Activated CD8-positive, alpha-beta memory T cell treated with anti-CD3 and anti-CD28 coated beads for 36 hours (primary cell): ENCODE measurements around the gene SEC22B. TPM values are rescaled to one million over a fixed set of nuclear protein-coding genes. Genes with fewer than 3 reads are reported as not detected.
"Not testable (repeated sequence)": the region's sequence is repeated elsewhere in the genome, so short reads cannot be mapped to it uniquely, and the experiment has no call there.

Experiments used
- CTCF ChIA-PET: fragments of 350-600 bp; sonication (Branson Sonifier 250); formaldehyde crosslinking; loops from one replicate; lab custom pipeline; 2021; ENCODE audit warnings: antibody characterized with exemption; lab: Charles Lee
- POLR2A ChIA-PET: fragments of 350-600 bp; sonication (Branson Sonifier 250); formaldehyde crosslinking; loops from one replicate; lab custom pipeline; 2021; ENCODE audit warnings: antibody characterized with exemption; lab: Charles Lee
- total RNA-seq, 2 experiments: library from RNA; stranded (reverse); gene quantifications; one replicate each; pipeline ENCODE4 v1.2.3, GENCODE V29; 2021

SEC22B gene
- total RNA-seq, 2 experiments from 2014 or later, result 20.1 to 21.4 TPM

- CTCF ChIA-PET, result not testable (repeated sequence)
Observed at GRCh38 chr1:120149420-120150059, 26.8 kb downstream of the SEC22B start.

GRCh38 chr1:120145806-120146205, 30.5 kb downstream of the SEC22B start:
- CTCF ChIA-PET, POLR2A ChIA-PET: not testable (repeated sequence)

More at GRCh38 chr1:120149420-120150059, 26.8 kb downstream of the SEC22B start:
- POLR2A ChIA-PET, result not testable (repeated sequence)

GRCh38 chr1:120144626-120145025, 31.7 kb downstream of the SEC22B start:
- POLR2A ChIA-PET, CTCF ChIA-PET: not testable (repeated sequence)

- CTCF ChIA-PET, POLR2A ChIA-PET: not testable (repeated sequence)
Observed at GRCh38 chr1:120144169-120144568, 32.2 kb downstream of the SEC22B start.

GRCh38 chr1:120143334-120143733, 33.0 kb downstream of the SEC22B start:
- POLR2A ChIA-PET, CTCF ChIA-PET: not testable (repeated sequence)

DNA sequence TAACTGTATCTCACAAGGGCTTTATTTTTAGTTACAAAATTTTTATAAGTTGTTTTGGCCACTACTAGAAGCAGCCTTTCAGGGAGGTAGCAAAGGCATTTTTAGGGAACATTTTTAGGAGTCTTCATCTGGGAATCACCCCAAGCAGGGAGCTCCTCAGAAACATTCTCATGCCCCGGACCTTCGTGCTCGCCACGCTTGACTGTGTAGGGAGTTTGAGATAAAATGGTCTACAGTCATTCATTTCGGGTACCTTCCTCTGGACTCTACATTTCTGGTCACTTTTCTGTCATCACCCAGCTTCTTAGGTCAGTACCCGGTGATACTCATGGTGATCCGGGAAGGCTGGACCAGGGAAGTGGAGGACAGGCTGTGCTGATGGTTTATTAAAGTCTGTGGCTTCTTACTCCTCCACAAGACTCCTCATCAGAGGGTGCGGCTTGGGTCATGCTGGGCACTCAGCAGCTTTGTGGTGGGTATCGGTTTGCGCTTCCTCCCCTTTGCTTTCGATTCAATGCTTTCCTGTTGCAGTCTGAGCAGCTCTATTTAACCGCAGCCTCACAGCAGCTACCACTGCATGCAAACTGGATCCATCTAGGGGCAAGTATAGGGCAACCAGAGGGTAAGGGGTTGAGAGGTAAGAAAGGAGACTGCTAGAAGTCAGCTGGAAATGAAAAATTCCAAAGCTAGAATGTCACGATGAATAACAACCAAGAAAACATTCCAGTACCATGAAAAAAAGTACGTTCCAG, 33.6 kb downstream of the SEC22B start:
- CTCF ChIA-PET, POLR2A ChIA-PET: not testable (repeated sequence)

- CTCF ChIA-PET, POLR2A ChIA-PET: not testable (repeated sequence)
Observed at GRCh38 chr1:120141865-120142264, 34.5 kb downstream of the SEC22B start.

DNA sequence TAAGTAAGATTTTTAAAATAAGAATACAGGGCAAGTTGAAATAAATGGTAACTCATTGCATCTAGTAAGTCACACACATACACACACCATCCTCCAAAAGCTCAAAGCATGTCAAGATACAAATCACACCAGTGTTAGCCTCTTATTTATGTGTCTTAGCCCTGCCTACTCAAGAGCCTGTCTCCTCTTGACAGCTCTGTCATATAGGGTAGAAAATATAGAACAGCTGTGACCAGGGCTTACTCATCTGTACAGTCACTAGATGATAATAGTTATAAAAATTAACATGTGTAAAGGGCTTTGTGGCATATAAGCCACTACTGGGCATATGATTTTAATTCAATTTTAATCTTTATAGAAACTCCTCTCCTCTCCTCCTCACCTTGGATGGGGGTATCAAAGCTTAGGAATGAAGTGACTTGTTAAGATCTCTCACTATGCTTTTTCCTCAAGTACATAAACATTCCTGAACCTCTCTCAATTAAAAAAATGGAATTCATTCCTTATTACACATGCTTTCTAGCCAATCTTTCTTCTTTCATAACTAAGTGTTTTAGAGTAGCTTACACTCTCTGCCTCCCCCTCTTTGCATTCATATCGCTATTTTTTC, 35.6 kb downstream of the SEC22B start:
- POLR2A ChIA-PET, result not testable (repeated sequence)

DNA sequence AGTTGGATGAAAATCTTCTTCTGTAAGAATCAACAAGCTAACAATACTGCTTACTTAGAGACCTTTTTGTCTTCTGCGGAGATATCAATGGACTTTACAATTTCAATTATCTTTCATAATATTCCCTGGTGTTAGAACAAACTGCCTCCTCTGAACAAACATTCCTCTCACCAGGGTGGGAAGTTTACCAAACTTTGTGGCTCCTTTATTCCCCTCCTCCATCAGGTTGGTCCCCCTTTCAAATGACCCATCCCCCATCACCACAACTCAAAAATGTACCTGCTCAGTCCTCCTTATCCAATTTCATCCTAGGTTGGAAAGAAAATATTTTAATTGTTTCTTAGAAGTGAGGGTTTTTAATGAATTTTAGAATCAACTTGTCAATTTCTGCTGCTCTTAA, 40.2 kb downstream of the SEC22B start:
- POLR2A ChIA-PET, result not testable (repeated sequence)

More for the DNA sequence above, 35.6 kb downstream of the SEC22B start:
- CTCF ChIA-PET, result not testable (repeated sequence)

GRCh38 chr1:120133928-120134325, 42.4 kb downstream of the SEC22B start:
- POLR2A ChIA-PET, CTCF ChIA-PET: not testable (repeated sequence)

More for the DNA sequence above, 40.2 kb downstream of the SEC22B start:
- CTCF ChIA-PET, result not testable (repeated sequence)

GRCh38 chr1:120133228-120133927, 42.9 kb downstream of the SEC22B start:
- CTCF ChIA-PET, result no interaction called here
- POLR2A ChIA-PET, result no interaction called here

DNA sequence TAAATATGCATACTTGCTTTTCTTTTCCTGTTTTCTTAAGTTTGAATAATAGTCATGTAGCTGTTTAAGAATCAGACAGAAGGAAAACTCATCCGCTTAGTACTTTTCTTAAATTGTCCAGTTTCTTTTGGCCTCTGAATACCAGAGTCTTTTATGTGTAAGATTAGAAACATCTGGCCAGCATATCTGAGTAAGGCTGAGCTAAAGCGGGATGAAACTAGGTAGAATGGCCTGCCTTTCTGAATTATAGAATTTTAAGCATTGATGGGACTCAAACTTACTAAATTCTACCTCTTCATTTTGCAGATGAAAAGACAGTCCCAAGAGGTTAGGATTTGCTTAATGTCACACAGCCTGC, 43.9 kb downstream of the SEC22B start:
- POLR2A ChIA-PET, CTCF ChIA-PET: not testable (repeated sequence)

DNA sequence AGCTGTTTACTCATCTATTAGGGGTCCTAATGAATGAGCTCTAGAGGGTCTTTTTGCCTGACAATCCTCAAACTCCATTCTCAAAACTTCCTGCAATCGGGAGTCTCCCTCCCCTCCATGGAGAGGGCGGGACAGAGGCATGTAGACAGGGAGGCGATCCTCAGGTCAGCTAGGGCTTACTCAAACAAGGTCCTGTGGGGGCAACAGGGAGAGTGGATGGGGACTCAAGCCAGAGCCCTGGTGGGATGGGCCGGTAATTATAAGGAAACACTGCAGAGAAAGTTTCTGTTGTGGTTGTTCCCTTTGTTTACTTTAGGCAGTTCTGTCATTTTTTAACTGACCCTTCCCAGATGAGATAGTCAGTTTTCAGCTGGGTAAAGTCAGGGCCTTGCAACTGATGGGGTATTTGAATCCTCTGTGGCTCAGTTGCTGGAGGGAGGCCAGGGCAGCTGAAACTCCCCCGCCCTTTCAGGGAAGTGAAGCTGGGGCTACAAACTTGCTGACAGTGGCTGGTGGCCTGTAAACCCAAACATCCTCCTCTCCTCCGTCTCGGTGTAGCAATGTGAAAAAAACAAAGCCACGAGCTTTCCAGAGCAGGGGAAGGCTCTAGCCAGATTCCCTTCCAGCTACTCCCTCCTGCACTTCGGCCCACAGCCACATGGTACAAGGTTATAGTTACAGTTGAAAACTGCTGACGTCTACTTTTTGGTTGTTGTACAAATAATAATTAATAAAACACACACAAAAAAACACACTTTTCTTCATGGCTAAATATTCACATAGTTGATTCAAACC, 44.5 kb downstream of the SEC22B start:
- POLR2A ChIA-PET, CTCF ChIA-PET: not testable (repeated sequence)

DNA sequence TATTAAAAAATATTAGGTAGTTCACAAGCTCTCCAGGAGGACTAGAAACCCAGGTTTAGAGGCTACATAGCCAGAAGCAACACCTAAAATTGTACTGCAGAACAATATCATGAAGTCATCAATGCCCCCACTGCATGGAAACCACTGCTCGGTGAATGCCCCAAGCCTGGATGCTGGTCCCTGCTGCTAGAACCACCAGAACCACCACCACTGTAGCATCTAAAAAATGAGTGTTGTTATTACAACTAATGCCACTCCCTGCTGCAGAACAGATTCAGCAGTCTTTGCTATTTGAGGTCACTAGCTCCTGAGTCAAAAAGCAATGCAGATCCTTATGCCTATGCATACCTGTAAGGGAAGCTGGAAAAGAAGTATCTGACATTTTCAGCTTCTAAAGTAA, 48.4 kb downstream of the SEC22B start:
- POLR2A ChIA-PET, CTCF ChIA-PET: not testable (repeated sequence)

DNA sequence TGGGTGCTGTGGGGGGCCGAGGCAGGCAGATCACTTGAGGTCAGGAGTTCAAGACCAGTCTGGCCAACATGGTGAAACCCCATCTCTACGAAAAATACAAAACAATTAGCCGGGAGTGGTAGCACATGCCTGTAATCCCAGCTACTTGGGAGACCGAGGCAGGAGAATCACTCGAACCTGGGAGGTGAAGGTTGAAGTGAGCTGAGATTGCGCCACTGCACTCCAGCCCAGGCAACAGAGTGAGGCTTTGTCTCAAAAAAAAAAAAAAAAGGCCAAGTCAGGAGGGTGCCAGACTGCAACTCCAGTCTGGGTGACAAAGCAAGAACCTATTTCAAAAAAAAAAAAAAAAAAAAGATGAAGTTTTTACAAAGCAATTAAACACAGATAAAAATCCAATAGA, 50.1 kb downstream of the SEC22B start:
- CTCF ChIA-PET, POLR2A ChIA-PET: not testable (repeated sequence)

DNA sequence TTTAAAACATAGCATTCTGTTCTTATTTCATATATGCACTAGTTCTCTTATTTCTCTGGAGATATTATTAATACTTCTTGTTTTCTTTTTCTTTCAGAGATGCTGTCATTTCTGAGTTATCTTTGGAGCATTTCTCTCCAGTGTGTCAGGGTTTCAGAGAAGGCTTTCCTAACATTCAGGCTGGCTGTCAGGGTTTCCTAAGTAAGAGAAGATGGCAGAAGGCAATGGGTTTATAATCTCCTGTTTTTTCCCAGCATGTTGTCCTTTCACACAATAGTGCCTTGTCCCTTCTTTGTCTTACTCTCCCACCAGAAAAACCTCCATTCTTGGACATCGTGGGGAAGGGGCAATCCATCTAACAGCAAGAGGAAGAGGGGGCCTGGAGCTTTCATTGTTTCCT, 51.7 kb downstream of the SEC22B start:
- CTCF ChIA-PET, POLR2A ChIA-PET: not testable (repeated sequence)

GRCh38 chr1:120123813-120124510, 52.4 kb downstream of the SEC22B start:
- POLR2A ChIA-PET, CTCF ChIA-PET: not testable (repeated sequence)

DNA sequence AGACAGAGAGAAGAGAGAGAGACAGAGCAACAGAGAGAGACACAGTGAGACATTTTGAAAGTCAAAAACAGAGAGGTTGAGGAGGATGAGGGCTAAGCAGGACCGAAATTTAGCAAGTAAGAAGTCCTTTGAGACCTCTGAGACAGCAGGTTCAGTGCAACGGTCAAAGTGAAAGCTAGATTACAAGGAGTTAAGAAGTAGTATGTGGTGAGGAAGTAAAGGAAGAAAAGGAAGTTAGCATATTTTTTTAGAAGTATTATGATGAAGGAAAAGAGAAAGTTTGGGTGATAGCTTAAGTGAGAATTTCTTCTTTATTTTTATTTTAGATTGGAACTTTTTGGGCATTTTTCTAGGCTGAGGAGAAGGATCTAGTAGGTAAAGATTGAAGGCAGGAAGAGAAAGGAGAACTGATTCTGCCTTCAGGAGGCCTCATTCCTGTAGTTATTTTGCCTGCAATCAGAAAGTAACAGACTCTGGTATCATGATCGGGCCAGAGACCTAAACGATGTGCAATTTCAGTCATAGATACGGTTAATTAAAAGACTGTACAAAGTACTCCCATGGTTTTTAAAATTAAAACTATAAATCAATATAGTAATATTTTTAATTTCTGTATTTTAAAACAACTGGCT, 53.9 kb downstream of the SEC22B start:
- POLR2A ChIA-PET, CTCF ChIA-PET: not testable (repeated sequence)
